Neutrophil (primary cell): ENCODE data around the gene LTK.
A peak's percentile ranks its signal among the peaks of the same experiment; 100 is the strongest.

Experiments
- H3K27ac ChIP-seq: fragments of 200-600 bp; sonication (generic); 2 replicates; pipeline ENCODE4 v1.5.1; 2016; ENCODE audit warnings: mild to moderate bottlenecking, moderate library complexity
- H3K27me3 ChIP-seq: fragments of 200-600 bp; sonication (generic); 2 replicates; pipeline ENCODE4 v1.6.0; 2016; ENCODE audit warnings: mild to moderate bottlenecking
- H3K36me3 ChIP-seq: fragments of 200-600 bp; sonication (generic); 2 replicates; pipeline ENCODE4 v1.5.1; 2017
- H3K4me1 ChIP-seq, 2 experiments: fragments of 200-600 bp in 1 of 2; sonication (generic) in 1 of 2; 1 replicate in 1 of 2; 2 replicates in 1 of 2; pipeline versions ENCODE4 v1.5.1 to v1.6.1; 2013 to 2016; ENCODE audit warnings: low read depth in 1 of 2, low read length in 1 of 2, mild to moderate bottlenecking in 1 of 2, moderate library complexity in 1 of 2; ENCODE audit not compliant: control insufficient read depth in 1 of 2, insufficient read depth in 1 of 2
- H3K4me3 ChIP-seq, 2 experiments: fragments of 200-600 bp in 1 of 2; sonication (generic) in 1 of 2; 1 replicate in 1 of 2; 2 replicates in 1 of 2; pipeline ENCODE4 v1.5.1; 2013 to 2016; ENCODE audit warnings: low read depth in 1 of 2, low read length in 1 of 2, mild to moderate bottlenecking in 1 of 2, moderate library complexity in 1 of 2
- H3K9me3 ChIP-seq: fragments of 200-600 bp; sonication (generic); 2 replicates; pipeline ENCODE4 v1.5.1; 2016
- CTCF ChIP-seq: fragments of 200-600 bp; sonication (generic); IDR thresholded peaks from 2 replicates; pipeline ENCODE4 v1.5.1; 2016; ENCODE audit warnings: antibody characterized with exemption

LTK gene

GRCh38 chr15:41506796-41507341, 6.8 kb downstream of the LTK start:
- peaks cover 56% of the 10 kb centered on the region for H3K27me3 ChIP-seq
- TF ChIP-seq CTCF: no peak
- no peaks in the 10 kb centered on the region for H3K9me3 ChIP-seq
- H3K4me3 ChIP-seq: no peak overlapping the region
- no peaks in the 10 kb centered on the region for H3K36me3 ChIP-seq
- H3K27ac ChIP-seq: no peak overlapping the region
- H3K4me1 ChIP-seq: peaks cover 18 to 25% of the 10 kb centered on the region in 2 experiments

GRCh38 chr15:41505776-41506175, 7.9 kb downstream of the LTK start:
- TF ChIP-seq CTCF: no peak
- Histone ChIP-seq H3K27ac (no peak overlapping the region), H3K4me1 (peaks cover 26 to 27% of the 10 kb centered on the region in 2 experiments), H3K9me3 (no peaks in the 10 kb centered on the region), H3K36me3 (no peaks in the 10 kb centered on the region), H3K27me3 (peaks cover 56% of the 10 kb centered on the region), H3K4me3 (no peak overlapping the region)

- H3K27ac ChIP-seq: no peak overlapping the region
- H3K4me1 ChIP-seq: peaks cover 26 to 27% of the 10 kb centered on the region in 2 experiments
- H3K9me3 ChIP-seq: no peaks in the 10 kb centered on the region
- no peak overlapping the region for H3K4me3 ChIP-seq
- H3K27me3 ChIP-seq: peaks cover 56% of the 10 kb centered on the region
- H3K36me3 ChIP-seq: no peaks in the 10 kb centered on the region
- TF ChIP-seq CTCF: no peak
These were observed 8.7 kb downstream of the LTK start for GRCh38 chr15:41504751-41505492.

GRCh38 chr15:41503669-41504010, 10.0 kb downstream of the LTK start:
- peaks cover 56% of the 10 kb centered on the region for H3K27me3 ChIP-seq
- peaks cover 26 to 27% of the 10 kb centered on the region in 2 experiments for H3K4me1 ChIP-seq
- no peak overlapping the region for H3K27ac ChIP-seq
- H3K4me3 ChIP-seq: no peak overlapping the region
- no peaks in the 10 kb centered on the region for H3K36me3 ChIP-seq
- no peak for TF ChIP-seq CTCF
- H3K9me3 ChIP-seq: no peaks in the 10 kb centered on the region

GRCh38 chr15:41502795-41503668, 10.6 kb downstream of the LTK start:
- no peak for TF ChIP-seq CTCF
- peak overlapping the region; percentile 43 to 52 for H3K4me3 ChIP-seq
- H3K27me3 ChIP-seq: peaks cover 61% of the 10 kb centered on the region

More at GRCh38 chr15:41502795-41503668, 10.6 kb downstream of the LTK start:
- no peaks in the 10 kb centered on the region for H3K9me3 ChIP-seq
- no peaks in the 10 kb centered on the region for H3K36me3 ChIP-seq
- peaks cover 26 to 27% of the 10 kb centered on the region in 2 experiments for H3K4me1 ChIP-seq
- H3K27ac ChIP-seq: no peak overlapping the region
